ENCODE measurements around the gene ARAP1.

- no peak for TF ChIP-seq POLR2A (IDR thresholded peaks at IDR 0.05; ENCODE audit: low read depth, low read length)
- TF ChIP-seq POLR2AphosphoS5 (IDR thresholded peaks at IDR 0.05; ENCODE audit: low read depth, low read length): no peak
- no peak for TF ChIP-seq TAF1 (IDR thresholded peaks at IDR 0.05; ENCODE audit: borderline replicate concordance, low read depth, low read length)
These were observed 82.7 kb downstream of the ARAP1 start for GRCh38 chr11:72669527-72669926.

Data from GM12892 (cell line).